ENCODE measurements around the gene CERS2.

- TF ChIP-seq CTCF (IDR thresholded peaks at IDR 0.05) (no peak), POLR2A (IDR thresholded peaks at IDR 0.05) (no peak)
Observed at GRCh38 chr1:150944856-150945255, 29.8 kb downstream of the CERS2 start.

Measured in prostate gland (tissue), 2 donors.